ENCODE measurements around the gene SUPT3H. TPM values are rescaled to one million over a fixed set of nuclear protein-coding genes. Genes with fewer than 3 reads are reported as not detected.
"Not testable (repeated sequence)": the region's sequence is repeated elsewhere in the genome, so short reads cannot be mapped to it uniquely, and the experiment has no call there.

The SUPT3H gene
- total and polyA plus RNA-seq, 12 donors, result 2.1 to 6.2 (median 3.5) TPM

GRCh38 chr6:45047573-45047972, 330.2 kb downstream of the SUPT3H start:
- no peak overlapping the region for H3K27ac ChIP-seq
- DNase-seq (no peak), ATAC-seq (no peak)
- H3K4me1 ChIP-seq, result peaks cover 0 to 7% (median 0%) of the 10 kb centered on the region in 9 donors
- no peak overlapping the region for H3K4me3 ChIP-seq
- intact Hi-C loops (cut with DNase I), result no loop called here
- no peaks in the 10 kb centered on the region for H3K36me3 ChIP-seq
- no peaks in the 10 kb centered on the region for H3K27me3 ChIP-seq
- 87 to 94% methylated on average over 1 of the region's 1 CpG for WGBS, 2 donors
- no peak for TF ChIP-seq CTCF (IDR thresholded peaks at IDR 0.05)
- no peaks in the 10 kb centered on the region for H3K9me3 ChIP-seq

- intact Hi-C loops (cut with DNase I), result no loop called here
- H3K27ac ChIP-seq, result no peak overlapping the region
Observed at GRCh38 chr6:45045253-45045601, 332.5 kb downstream of the SUPT3H start.

GRCh38 chr6:45044510-45045252, 333.1 kb downstream of the SUPT3H start:
- intact Hi-C loops (cut with DNase I), result no loop called here
- no peak overlapping the region for H3K4me3 ChIP-seq
- no peak overlapping the region for H3K27ac ChIP-seq
- ATAC-seq (no peak), DNase-seq (no peak)
- 91% methylated on average over 2 of the region's 2 CpGs for WGBS, 2 donors
- H3K36me3 ChIP-seq, result no peaks in the 10 kb centered on the region
- peaks cover 0 to 7% (median 0%) of the 10 kb centered on the region in 9 donors for H3K4me1 ChIP-seq
- H3K27me3 ChIP-seq, result no peaks in the 10 kb centered on the region
- TF ChIP-seq CTCF (IDR thresholded peaks at IDR 0.05), result no peak
- H3K9me3 ChIP-seq, result no peaks in the 10 kb centered on the region

More at GRCh38 chr6:45045253-45045601, 332.5 kb downstream of the SUPT3H start:
- Histone ChIP-seq H3K4me3 (no peak overlapping the region), H3K27me3 (no peaks in the 10 kb centered on the region), H3K9me3 (no peaks in the 10 kb centered on the region), H3K36me3 (no peaks in the 10 kb centered on the region), H3K4me1 (peaks cover 0 to 7% (median 0%) of the 10 kb centered on the region in 9 donors)
- no peak for TF ChIP-seq CTCF (IDR thresholded peaks at IDR 0.05)
- DNase-seq (no peak), ATAC-seq (no peak)
- WGBS, 2 donors, result 65% methylated on average over 1 of the region's 1 CpG

GRCh38 chr6:45044086-45044485, 333.6 kb downstream of the SUPT3H start:
- 85 to 88% methylated on average over 2 of the region's 2 CpGs for WGBS, 2 donors
- no peaks in the 10 kb centered on the region for H3K9me3 ChIP-seq

GRCh38 chr6:45042673-45043072, 335.1 kb downstream of the SUPT3H start:
- ATAC-seq, result not testable (repeated sequence)

More at GRCh38 chr6:45044086-45044485, 333.6 kb downstream of the SUPT3H start:
- no peak for ATAC-seq
- no peak overlapping the region for H3K27ac ChIP-seq
- intact Hi-C loops (cut with DNase I), result no loop called here
- H3K27me3 ChIP-seq, result no peaks in the 10 kb centered on the region
- no peak for DNase-seq
- H3K4me1 ChIP-seq, result peaks cover 0 to 3% (median 0%) of the 10 kb centered on the region in 9 donors
- H3K36me3 ChIP-seq, result no peaks in the 10 kb centered on the region
- no peak for TF ChIP-seq CTCF (IDR thresholded peaks at IDR 0.05)
- no peak overlapping the region for H3K4me3 ChIP-seq

More at GRCh38 chr6:45042673-45043072, 335.1 kb downstream of the SUPT3H start:
- H3K4me1 ChIP-seq; intact Hi-C loops (cut with DNase I); H3K36me3 ChIP-seq; H3K27ac ChIP-seq; H3K27me3 ChIP-seq; DNase-seq; H3K4me3 ChIP-seq; H3K9me3 ChIP-seq: not testable (repeated sequence)
- WGBS, 2 donors, result 81 to 98% methylated on average over 2 of the region's 2 CpGs

Measured in heart right ventricle (tissue), 16 donors.